Trophoblast cell (in vitro differentiated cells and primary cell): ENCODE measurements around the gene SLC17A9.

ENCODE experiments used
- DNase-seq, 2 donors: peaks; one replicate each; pipeline ENCODE4 v3.0.0-alpha.2; 2016
- H2AFZ ChIP-seq: 2 replicates; pipeline ENCODE4 v1.6.1; 2013; ENCODE audit warnings: low read length, moderate library complexity, mild to moderate bottlenecking; ENCODE audit not compliant: insufficient read depth, poor library complexity
- H2AK5ac ChIP-seq: 2 replicates; pipeline ENCODE4 v1.6.1; 2013; ENCODE audit warnings: mild to moderate bottlenecking, low read length
- H2BK120ac ChIP-seq: 2 replicates; pipeline ENCODE4 v1.6.1; 2013; ENCODE audit warnings: low read length, mild to moderate bottlenecking, moderate library complexity; ENCODE audit not compliant: insufficient read depth, poor library complexity
- H2BK12ac ChIP-seq: 2 replicates; pipeline ENCODE4 v1.6.1; 2013; ENCODE audit warnings: mild to moderate bottlenecking, low read length, moderate library complexity
- H2BK5ac ChIP-seq: 2 replicates; pipeline ENCODE4 v1.6.1; 2013; ENCODE audit warnings: low read length, low read depth, moderate library complexity, mild to moderate bottlenecking; ENCODE audit not compliant: poor library complexity
- H3K14ac ChIP-seq: 2 replicates; pipeline ENCODE4 v1.6.1; 2013; ENCODE audit warnings: mild to moderate bottlenecking, low read length
- H3K18ac ChIP-seq: 2 replicates; pipeline ENCODE4 v1.6.1; 2013; ENCODE audit warnings: mild to moderate bottlenecking, low read length
- H3K23ac ChIP-seq: 2 replicates; pipeline ENCODE4 v1.6.1; 2013; ENCODE audit warnings: low read length
- H3K27ac ChIP-seq: 2 replicates; pipeline ENCODE4 v1.5.1; 2013; ENCODE audit warnings: low read depth, mild to moderate bottlenecking, inconsistent platforms, low read length, moderate library complexity
- H3K27me3 ChIP-seq: 2 replicates; pipeline ENCODE4 v1.6.1; 2013; ENCODE audit warnings: inconsistent platforms, mild to moderate bottlenecking, low read length, moderate library complexity; ENCODE audit not compliant: insufficient read depth
- H3K36me3 ChIP-seq, 2 experiments: 1 replicate in 1 of 2; 2 replicates in 1 of 2; pipeline ENCODE4 v1.6.1; 2013; ENCODE audit warnings: low read length in 2 of 2, mild to moderate bottlenecking in 2 of 2, moderate library complexity in 1 of 2; ENCODE audit not compliant: insufficient read depth in 2 of 2, control insufficient read depth in 1 of 2
- H3K4ac ChIP-seq: 2 replicates; pipeline ENCODE4 v1.6.1; 2013; ENCODE audit warnings: low read depth, mild to moderate bottlenecking, low read length, moderate library complexity
- H3K4me1 ChIP-seq, 2 experiments: 1 replicate in 1 of 2; 2 replicates in 1 of 2; pipeline ENCODE4 v1.6.1; 2013; ENCODE audit warnings: low read length in 2 of 2, mild to moderate bottlenecking in 2 of 2, moderate library complexity in 1 of 2; ENCODE audit not compliant: insufficient read depth in 2 of 2, control insufficient read depth in 1 of 2
- H3K4me2 ChIP-seq: 2 replicates; pipeline ENCODE4 v1.6.1; 2013; ENCODE audit warnings: inconsistent platforms, mild to moderate bottlenecking, low read length, moderate library complexity
- H3K4me3 ChIP-seq: 2 replicates; pipeline ENCODE4 v1.5.1; 2013; ENCODE audit warnings: mild to moderate bottlenecking, low read depth, low read length, inconsistent platforms
- H3K79me1 ChIP-seq: one replicate; pipeline ENCODE4 v1.6.1; 2013; ENCODE audit warnings: low read length
- H3K79me2 ChIP-seq: 2 replicates; pipeline ENCODE4 v1.6.1; 2013; ENCODE audit warnings: low read length, mild to moderate bottlenecking; ENCODE audit not compliant: control insufficient read depth, insufficient read depth, poor library complexity
- H3K9ac ChIP-seq: 2 replicates; pipeline ENCODE4 v1.6.1; 2013; ENCODE audit warnings: mild to moderate bottlenecking, low read length
- H3K9me3 ChIP-seq: 2 replicates; pipeline ENCODE4 v1.6.1; 2013; ENCODE audit warnings: low read depth, mild to moderate bottlenecking, control low read depth, inconsistent platforms, low read length; ENCODE audit not compliant: insufficient read depth
- H4K12ac ChIP-seq: 2 replicates; pipeline ENCODE4 v1.6.1; 2013; ENCODE audit warnings: low read depth, mild to moderate bottlenecking, low read length, moderate library complexity
- H4K8ac ChIP-seq: 2 replicates; pipeline ENCODE4 v1.6.1; 2013; ENCODE audit warnings: low read depth, mild to moderate bottlenecking, low read length, moderate library complexity
- H4K91ac ChIP-seq: one replicate; pipeline ENCODE4 v1.6.1; 2013; ENCODE audit warnings: low read depth, mild to moderate bottlenecking, low read length, moderate library complexity
- WGBS: extraction: QIAGEN DNeasy Blood & Tissue Kit; methylation state at CpG from one replicate; pipeline ENCODE4 v1.1.7; 2013; ENCODE audit warnings: missing lambda C conversion rate; ENCODE audit not compliant: insufficient read length, insufficient coverage; ENCODE audit errors: extremely low coverage; 5-methylcytosine and 5-hydroxymethylcytosine counted together

Gene SLC17A9

DNA sequence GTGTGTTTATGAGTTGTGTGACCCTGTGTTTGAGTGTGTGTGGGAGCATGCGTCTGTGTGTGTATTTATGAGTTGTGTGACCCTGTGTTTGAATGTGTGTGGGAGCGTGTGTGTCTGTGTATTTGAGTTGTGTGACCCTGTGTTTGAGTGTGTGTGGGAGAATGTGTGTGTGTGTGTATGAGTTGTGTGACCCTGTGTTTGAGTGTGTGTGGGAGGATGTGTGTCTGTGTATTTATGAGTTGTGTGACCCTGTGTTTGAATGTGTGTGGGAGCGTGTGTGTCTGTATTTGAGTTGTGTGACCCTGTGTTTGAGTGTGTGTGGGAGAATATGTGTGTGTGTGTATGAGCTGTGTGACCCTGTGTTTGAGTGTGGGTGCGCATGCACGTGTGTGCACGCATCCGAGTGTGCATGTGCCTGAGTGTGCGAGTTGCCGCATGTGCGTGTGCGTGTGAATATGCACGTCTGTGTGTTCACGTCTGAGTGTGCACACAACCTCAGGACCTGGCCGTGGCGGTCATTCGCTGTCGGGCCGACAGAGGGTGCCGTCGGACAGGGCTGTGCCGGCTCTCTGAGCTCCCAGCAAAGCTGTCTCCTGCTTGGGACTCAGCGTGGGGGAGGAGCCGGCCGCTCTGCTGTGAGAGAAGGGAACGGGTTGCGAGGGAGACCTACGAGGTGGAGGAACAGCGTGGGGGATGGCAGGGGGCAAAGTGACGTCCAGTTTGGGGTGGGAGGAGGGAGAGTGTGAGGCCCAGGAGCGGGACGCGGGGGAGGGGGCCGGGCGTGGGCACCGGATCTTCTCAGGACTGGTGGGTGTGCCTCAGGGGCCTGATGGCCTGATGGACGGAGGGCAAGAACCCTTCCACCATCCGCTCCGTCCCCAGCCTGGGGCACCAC is 19.7 kb downstream of the SLC17A9 start:
- Histone ChIP-seq H3K27ac (no peak overlapping the region), H3K4ac (no peak overlapping the region)

DNA sequence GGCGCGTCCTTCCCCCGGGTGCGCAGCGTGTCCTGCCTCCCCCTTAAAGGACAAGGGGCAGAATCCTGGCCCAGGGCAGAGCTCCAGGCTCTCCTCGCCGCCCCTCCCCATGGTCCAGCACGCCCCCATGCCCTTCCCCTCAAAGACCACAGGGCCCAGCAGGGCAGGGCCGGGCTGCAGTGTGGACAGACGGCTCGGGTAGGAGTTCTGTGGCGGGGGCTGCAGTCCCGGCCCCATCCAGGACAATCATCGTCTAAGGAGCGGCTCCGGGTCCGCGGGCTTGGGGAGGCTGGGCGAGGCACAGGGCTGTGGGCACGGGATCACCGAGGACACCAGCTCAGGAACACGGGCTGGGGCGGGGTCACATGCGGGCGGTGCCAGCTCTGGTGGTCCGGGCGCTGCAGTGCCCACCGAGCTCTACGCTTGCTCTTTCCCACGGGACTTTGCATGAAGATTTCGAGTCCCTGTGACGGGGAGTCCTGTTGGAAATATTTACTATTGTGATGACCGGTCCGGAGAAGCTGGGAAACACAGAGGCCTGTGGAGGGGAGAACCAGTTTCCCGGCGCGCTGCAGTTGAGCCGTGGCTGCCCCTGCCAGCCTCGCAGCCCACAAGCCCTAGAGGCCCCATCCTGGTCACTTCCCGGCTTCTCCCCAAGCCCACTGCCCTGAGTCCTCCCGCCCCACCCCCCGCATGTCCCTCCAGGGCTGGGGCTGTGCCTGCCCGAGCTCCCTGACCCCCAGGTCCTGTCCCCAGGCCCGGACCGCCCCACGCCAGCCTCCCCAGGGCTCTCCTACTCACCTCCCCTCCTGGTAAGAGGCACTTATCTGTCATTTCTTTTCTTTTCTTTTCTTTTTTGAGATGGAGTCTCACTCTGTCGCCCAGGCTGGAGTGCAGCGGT is 20.6 kb downstream of the SLC17A9 start:
- H3K14ac ChIP-seq: no peak overlapping the region
- no peaks in the 10 kb centered on the region for H3K36me3 ChIP-seq
- H2BK5ac ChIP-seq: no peak overlapping the region
- no peak overlapping the region for H4K12ac ChIP-seq
- H4K91ac ChIP-seq: no peak overlapping the region
- no CpG with 5 or more reads among the region's 48 CpGs for WGBS
- H3K79me1 ChIP-seq: no peaks in the 10 kb centered on the region
- no peak overlapping the region for H3K23ac ChIP-seq
- H3K27me3 ChIP-seq: peaks cover 27% of the 10 kb centered on the region
- H3K9ac ChIP-seq: no peak overlapping the region
- H3K9me3 ChIP-seq: peaks cover 2% of the 10 kb centered on the region
- no peak overlapping the region for H2BK12ac ChIP-seq
- H4K8ac ChIP-seq: no peak overlapping the region
- no peak overlapping the region for H3K4me3 ChIP-seq
- no peak overlapping the region for H2BK120ac ChIP-seq
- H2AK5ac ChIP-seq: no peak overlapping the region
- no peak overlapping the region for H3K27ac ChIP-seq
- H2AFZ ChIP-seq: no peak overlapping the region
- no peak overlapping the region for H3K18ac ChIP-seq
- no peaks in the 10 kb centered on the region for H3K79me2 ChIP-seq
- no peak for DNase-seq
- peaks cover 10 to 11% of the 10 kb centered on the region in 2 experiments for H3K4me1 ChIP-seq
- H3K4me2 ChIP-seq: peak overlapping the region; percentile 60
- no peak overlapping the region for H3K4ac ChIP-seq

More for the DNA sequence above, 19.7 kb downstream of the SLC17A9 start:
- H3K4me2 ChIP-seq: peak overlapping the region; percentile 60
- H4K8ac ChIP-seq: no peak overlapping the region
- no peaks in the 10 kb centered on the region for H3K79me2 ChIP-seq
- no peak overlapping the region for H2BK120ac ChIP-seq
- no peaks in the 10 kb centered on the region for H3K36me3 ChIP-seq
- no peak overlapping the region for H3K9ac ChIP-seq
- H3K14ac ChIP-seq: no peak overlapping the region
- H3K4me1 ChIP-seq: peaks cover 10 to 11% of the 10 kb centered on the region in 2 experiments
- no peak overlapping the region for H4K12ac ChIP-seq
- H3K4me3 ChIP-seq: no peak overlapping the region
- no peak overlapping the region for H2BK12ac ChIP-seq
- DNase-seq: peak; percentile 79 to 91
- no CpG with 5 or more reads among the region's 38 CpGs for WGBS
- peaks cover 2% of the 10 kb centered on the region for H3K9me3 ChIP-seq
- no peak overlapping the region for H3K18ac ChIP-seq
- peaks cover 27% of the 10 kb centered on the region for H3K27me3 ChIP-seq
- H3K79me1 ChIP-seq: no peaks in the 10 kb centered on the region
- no peak overlapping the region for H2AK5ac ChIP-seq
- no peak overlapping the region for H2BK5ac ChIP-seq
- no peak overlapping the region for H2AFZ ChIP-seq
- H4K91ac ChIP-seq: no peak overlapping the region
- no peak overlapping the region for H3K23ac ChIP-seq

DNA sequence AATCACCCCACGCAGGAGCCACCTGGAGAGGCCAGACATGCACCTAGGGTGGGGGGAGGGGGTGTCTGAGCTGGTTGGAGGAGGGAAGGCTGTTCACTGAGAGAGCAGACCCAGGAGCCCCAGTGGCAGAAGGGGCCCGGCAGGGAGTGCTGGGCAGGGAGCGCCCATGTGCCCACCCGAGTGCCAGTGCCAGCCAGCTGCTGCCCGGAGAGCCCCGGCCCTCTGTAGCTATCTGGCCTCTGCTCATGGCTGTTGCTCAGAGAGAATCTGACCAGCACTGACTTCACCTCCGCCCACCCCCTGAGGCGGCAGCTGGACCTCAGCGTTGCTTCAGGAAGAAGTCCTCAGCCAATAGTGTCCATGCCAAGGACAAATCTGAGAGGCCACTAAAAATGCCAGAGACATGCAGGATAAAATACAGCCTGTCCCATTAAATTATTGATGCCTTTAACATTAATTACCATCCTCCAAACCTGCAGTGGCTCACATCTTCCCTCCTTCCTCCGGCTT is 22.8 kb downstream of the SLC17A9 start:
- H3K4me3 ChIP-seq: no peak overlapping the region
- no peak overlapping the region for H2AFZ ChIP-seq
- no peaks in the 10 kb centered on the region for H3K79me1 ChIP-seq
- H4K12ac ChIP-seq: no peak overlapping the region
- H2BK5ac ChIP-seq: no peak overlapping the region
- no peak overlapping the region for H3K9ac ChIP-seq
- H4K91ac ChIP-seq: no peak overlapping the region
- H2BK12ac ChIP-seq: no peak overlapping the region
- H2AK5ac ChIP-seq: no peak overlapping the region
- no peak overlapping the region for H3K14ac ChIP-seq
- H3K27ac ChIP-seq: no peak overlapping the region
- no peaks in the 10 kb centered on the region for H3K36me3 ChIP-seq
- peak in 1 of 2 donors; percentile 16 for DNase-seq
- no peak overlapping the region for H2BK120ac ChIP-seq
- no peak overlapping the region for H3K23ac ChIP-seq
- WGBS: no CpG with 5 or more reads among the region's 10 CpGs
- H3K4ac ChIP-seq: no peak overlapping the region
- peaks cover 30% of the 10 kb centered on the region for H3K27me3 ChIP-seq
- no peaks in the 10 kb centered on the region for H3K79me2 ChIP-seq
- no peak overlapping the region for H3K4me2 ChIP-seq
- H4K8ac ChIP-seq: no peak overlapping the region
- peaks cover 2% of the 10 kb centered on the region for H3K9me3 ChIP-seq
- H3K18ac ChIP-seq: no peak overlapping the region
- H3K4me1 ChIP-seq: peaks cover 10 to 11% of the 10 kb centered on the region in 2 experiments

DNA sequence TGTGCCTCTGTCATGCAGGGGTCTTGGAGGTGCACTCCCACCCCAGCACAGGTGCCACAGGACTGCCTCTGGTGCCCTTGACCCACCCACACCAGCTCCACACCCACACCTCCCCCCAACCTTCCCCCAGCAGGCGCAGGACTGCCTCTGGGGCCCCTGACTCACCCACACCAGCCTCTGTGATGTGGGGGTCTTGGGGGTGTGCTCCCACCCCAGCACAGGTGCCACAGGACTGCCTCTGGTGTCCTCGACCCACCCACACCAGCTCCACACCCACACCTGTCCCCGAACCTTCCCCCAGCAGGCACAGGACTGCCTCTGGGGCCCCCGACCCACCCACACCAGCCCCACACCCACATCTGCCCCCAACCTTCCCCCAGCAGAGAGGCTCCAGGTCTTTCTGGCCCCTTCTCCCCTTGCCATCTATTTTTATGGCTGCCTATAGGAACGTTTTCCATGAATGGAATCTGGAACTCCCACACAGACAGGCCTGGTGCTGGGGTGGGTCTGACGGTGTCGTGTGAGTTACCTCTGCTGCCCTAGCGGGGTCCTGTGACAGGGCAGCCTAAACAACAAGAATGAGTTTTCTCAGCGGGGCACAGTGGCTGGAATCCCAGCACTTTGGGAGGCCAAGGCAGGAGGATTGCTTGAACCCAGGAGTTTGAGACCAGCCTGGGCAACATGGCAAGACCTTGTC is 23.5 kb downstream of the SLC17A9 start:
- Histone ChIP-seq H2BK120ac (no peak overlapping the region), H3K27ac (no peak overlapping the region), H3K23ac (no peak overlapping the region), H3K79me2 (no peaks in the 10 kb centered on the region), H3K4me1 (peaks cover 5 to 7% of the 10 kb centered on the region in 2 experiments), H3K9me3 (peaks cover 2% of the 10 kb centered on the region), H4K8ac (no peak overlapping the region), H2AFZ (no peak overlapping the region), H3K36me3 (no peaks in the 10 kb centered on the region), H3K4me3 (no peak overlapping the region), H2BK12ac (no peak overlapping the region), H3K9ac (no peak overlapping the region), H3K27me3 (peaks cover 30% of the 10 kb centered on the region), H3K14ac (no peak overlapping the region), H2AK5ac (no peak overlapping the region), H2BK5ac (no peak overlapping the region), H4K12ac (no peak overlapping the region), H3K18ac (no peak overlapping the region), H4K91ac (no peak overlapping the region), H3K79me1 (no peaks in the 10 kb centered on the region), H3K4me2 (no peak overlapping the region), H3K4ac (no peak overlapping the region)
- no peak for DNase-seq
- WGBS: no CpG with 5 or more reads among the region's 9 CpGs
